Esophagus squamous epithelium (tissue), 4 donors: ENCODE measurements around the gene TAOK2.

Source experiments
- POLR2A ChIP-seq, 4 donors: fragments of 450-650 bp; IDR thresholded peaks; one replicate each; pipeline ENCODE4 v1.6.1; 2017; ENCODE audit warnings: antibody characterized with exemption in 4 of 4, mild to moderate bottlenecking in 4 of 4, moderate library complexity in 3 of 4
- TF ChIP-seq, protein P1 (sequence below), 6 experiments: fragments of 450-650 bp in 4 of 6; fragments of 200-600 bp in 2 of 6; sonication (generic) in 2 of 6; IDR thresholded peaks; one replicate each; pipeline ENCODE4 v1.5.1; 2016 to 2019; ENCODE audit warnings: antibody characterized with exemption in 6 of 6, mild to moderate bottlenecking in 4 of 6, moderate library complexity in 4 of 6

DNA sequence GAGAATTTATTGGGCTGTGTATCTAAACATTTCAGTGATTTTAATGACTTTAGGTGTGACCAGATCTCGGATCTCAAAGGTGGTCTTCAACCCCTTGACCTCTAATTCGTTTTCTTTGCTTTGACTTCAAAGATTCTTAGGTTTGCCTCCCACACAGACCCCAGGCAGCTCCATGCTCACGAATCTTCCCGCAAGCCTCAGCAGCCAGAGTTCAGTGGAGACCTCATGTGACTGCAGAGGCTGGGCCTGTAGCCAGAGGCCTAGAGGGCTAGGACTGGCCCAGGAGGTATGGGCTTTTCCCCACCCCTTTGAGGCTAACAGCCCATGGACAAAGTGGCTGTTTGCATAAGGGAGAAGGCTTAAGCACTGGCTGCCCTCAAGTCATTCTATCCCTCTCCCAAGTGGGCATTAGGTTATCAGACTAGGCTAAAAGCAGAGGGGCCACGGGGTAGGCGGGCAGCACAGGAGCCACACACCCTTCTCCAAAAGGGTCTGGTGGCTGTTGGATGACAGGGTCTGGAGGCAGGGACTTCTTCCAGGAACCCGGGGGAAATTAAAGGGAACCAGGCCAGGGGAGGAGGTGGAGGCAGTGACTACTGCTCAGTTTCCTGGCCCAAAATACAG, 18.8 kb downstream of the TAOK2 start:
- TF ChIP-seq, protein P1, sequence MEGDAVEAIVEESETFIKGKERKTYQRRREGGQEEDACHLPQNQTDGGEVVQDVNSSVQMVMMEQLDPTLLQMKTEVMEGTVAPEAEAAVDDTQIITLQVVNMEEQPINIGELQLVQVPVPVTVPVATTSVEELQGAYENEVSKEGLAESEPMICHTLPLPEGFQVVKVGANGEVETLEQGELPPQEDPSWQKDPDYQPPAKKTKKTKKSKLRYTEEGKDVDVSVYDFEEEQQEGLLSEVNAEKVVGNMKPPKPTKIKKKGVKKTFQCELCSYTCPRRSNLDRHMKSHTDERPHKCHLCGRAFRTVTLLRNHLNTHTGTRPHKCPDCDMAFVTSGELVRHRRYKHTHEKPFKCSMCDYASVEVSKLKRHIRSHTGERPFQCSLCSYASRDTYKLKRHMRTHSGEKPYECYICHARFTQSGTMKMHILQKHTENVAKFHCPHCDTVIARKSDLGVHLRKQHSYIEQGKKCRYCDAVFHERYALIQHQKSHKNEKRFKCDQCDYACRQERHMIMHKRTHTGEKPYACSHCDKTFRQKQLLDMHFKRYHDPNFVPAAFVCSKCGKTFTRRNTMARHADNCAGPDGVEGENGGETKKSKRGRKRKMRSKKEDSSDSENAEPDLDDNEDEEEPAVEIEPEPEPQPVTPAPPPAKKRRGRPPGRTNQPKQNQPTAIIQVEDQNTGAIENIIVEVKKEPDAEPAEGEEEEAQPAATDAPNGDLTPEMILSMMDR (IDR thresholded peaks at IDR 0.05) = no peak
- TF ChIP-seq POLR2A (IDR thresholded peaks at IDR 0.05) = no peak
